H1 (cell line): ENCODE data around the gene SH2B2. TPM values are rescaled to one million over a fixed set of nuclear protein-coding genes. Genes with fewer than 3 reads are reported as not detected.

ENCODE experiments used
- CTCF ChIA-PET: fragments of 300-600 bp; sonication (Branson Sonifier 250); formaldehyde crosslinking; loops from one replicate; lab custom pipeline; 2021; ENCODE audit not compliant: partially characterized antibody; lab: Charles Lee
- POLR2A ChIA-PET: fragments of 300-600 bp; sonication (Branson Sonifier 250); formaldehyde crosslinking; loops from one replicate; lab custom pipeline; 2021; ENCODE audit warnings: inconsistent platforms; ENCODE audit not compliant: partially characterized antibody; lab: Charles Lee
- DNase-seq, 2 experiments: peaks; one replicate each; pipeline versions ENCODE4 v3.0.0 to v3.0.0-alpha.2; 2010 to 2022; ENCODE audit warnings: low spot score in 2 of 2, low read depth in 1 of 2, mixed read lengths in 1 of 2
- FAIRE-seq: peaks from 2 replicates; lab custom pipeline; 2011; peaks lifted over from hg19 to GRCh38; lab: Jason Lieb, UNC
- H2AFZ ChIP-seq: 2 replicates; pipeline ENCODE4 v1.8.1; 2012; ENCODE audit warnings: low read length, inconsistent platforms
- H2AK5ac ChIP-seq: 2 replicates; pipeline ENCODE4 v1.6.1; 2013; ENCODE audit warnings: low read depth, low read length
- H2BK120ac ChIP-seq: replicated peaks from 2 replicates; pipeline ENCODE3; 2013; ENCODE audit warnings: low read depth, low read length, inconsistent platforms
- H2BK12ac ChIP-seq: 2 replicates; pipeline ENCODE4 v1.6.1; 2013; ENCODE audit warnings: low read depth, low read length
- H2BK15ac ChIP-seq: 2 replicates; pipeline ENCODE4 v1.6.1; 2013; ENCODE audit warnings: low read length
- H2BK20ac ChIP-seq: 2 replicates; pipeline ENCODE4 v1.6.1; 2013; ENCODE audit warnings: low read length
- H2BK5ac ChIP-seq: 2 replicates; pipeline ENCODE4 v1.6.1; 2013; ENCODE audit warnings: low read depth, low read length
- H3K14ac ChIP-seq: 2 replicates; pipeline ENCODE4 v1.6.1; 2013; ENCODE audit warnings: inconsistent platforms; ENCODE audit not compliant: insufficient read length
- H3K18ac ChIP-seq: 2 replicates; pipeline ENCODE4 v1.6.1; 2013; ENCODE audit warnings: low read length; ENCODE audit errors: extremely low read depth
- H3K23ac ChIP-seq: 2 replicates; pipeline ENCODE4 v1.6.1; 2013; ENCODE audit warnings: inconsistent platforms; ENCODE audit not compliant: insufficient read length
- H3K23me2 ChIP-seq: 2 replicates; pipeline ENCODE4 v1.6.1; 2013; ENCODE audit warnings: low read depth, low read length
- H3K27ac ChIP-seq: 2 replicates; pipeline ENCODE4 v1.6.1; 2011; ENCODE audit warnings: low read depth, low read length, inconsistent platforms
- H3K27me3 ChIP-seq, 4 experiments: replicated peaks in 1 of 4; 1 replicate in 1 of 4; 2 replicates in 3 of 4; pipeline versions ENCODE4 v1.6.1 to v1.8.1; 2011 to 2013; ENCODE audit warnings: low read length in 3 of 4, mild to moderate bottlenecking in 3 of 4, inconsistent platforms in 2 of 4, mixed read lengths in 2 of 4, moderate library complexity in 1 of 4; ENCODE audit not compliant: control insufficient read depth in 3 of 4, insufficient read depth in 3 of 4; ENCODE audit errors: extremely low read depth in 1 of 4
- H3K36me3 ChIP-seq, 4 experiments: 2 replicates each; pipeline versions ENCODE4 v1.6.1 to v1.8.1; 2011 to 2013; ENCODE audit warnings: mild to moderate bottlenecking in 4 of 4, low read length in 3 of 4, moderate library complexity in 2 of 4, control low read depth in 1 of 4, inconsistent platforms in 1 of 4; ENCODE audit not compliant: insufficient read depth in 4 of 4, control insufficient read depth in 2 of 4
- H3K4ac ChIP-seq: replicated peaks from 2 replicates; pipeline ENCODE3; 2013; ENCODE audit warnings: low read length, low read depth, mixed read lengths, inconsistent platforms; ENCODE audit not compliant: insufficient read length
- H3K4me1 ChIP-seq, 4 experiments: replicated peaks in 1 of 4; 1 replicate in 1 of 4; 2 replicates in 3 of 4; pipeline versions ENCODE4 v1.6.1 to v1.8.1; 2011 to 2013; ENCODE audit warnings: low read length in 3 of 4, inconsistent platforms in 2 of 4, mixed read lengths in 1 of 4; ENCODE audit not compliant: insufficient read depth in 4 of 4, control insufficient read depth in 3 of 4
- H3K4me2 ChIP-seq, 2 experiments: 2 replicates each; pipeline versions ENCODE4 v1.6.1 to v1.8.1; 2011 to 2013; ENCODE audit warnings: low read depth in 2 of 2, low read length in 2 of 2, control low read depth in 1 of 2, inconsistent platforms in 1 of 2, mild to moderate bottlenecking in 1 of 2; ENCODE audit not compliant: insufficient read depth in 1 of 2
- H3K4me3 ChIP-seq, 4 experiments: fragments of 200-600, 300-600 bp in 1 of 4; sonication (generic), shearing (Covaris generic), sonication (Bioruptor Twin) in 1 of 4; 2 replicates each; pipeline versions ENCODE4 v1.5.1 to v1.8.1; 2011 to 2016; ENCODE audit warnings: low read length in 4 of 4, low read depth in 3 of 4, control low read depth in 2 of 4, inconsistent platforms in 2 of 4, mild to moderate bottlenecking in 2 of 4, mixed read lengths in 1 of 4, moderate library complexity in 1 of 4; ENCODE audit not compliant: insufficient read depth in 2 of 4; ENCODE audit errors: extremely low read depth in 1 of 4
- H3K56ac ChIP-seq: replicated peaks from 2 replicates; pipeline ENCODE3; 2013; ENCODE audit warnings: low read depth, mild to moderate bottlenecking, mixed read lengths, low read length, inconsistent platforms; ENCODE audit not compliant: insufficient read length
- H3K79me1 ChIP-seq: 2 replicates; pipeline ENCODE4 v1.6.1; 2013; ENCODE audit warnings: low read depth, low read length, control low read depth
- H3K79me2 ChIP-seq, 2 experiments: 2 replicates each; pipeline versions ENCODE4 v1.6.1 to v1.8.1; 2012 to 2013; ENCODE audit warnings: low read length in 2 of 2, mild to moderate bottlenecking in 2 of 2, inconsistent platforms in 1 of 2; ENCODE audit not compliant: insufficient read depth in 2 of 2, control insufficient read depth in 1 of 2
- H3K9ac ChIP-seq, 4 experiments: replicated peaks in 1 of 4; 1 replicate in 1 of 4; 2 replicates in 3 of 4; pipeline versions ENCODE4 v1.6.1 to v1.8.1; 2011 to 2013; ENCODE audit warnings: low read depth in 3 of 4, low read length in 3 of 4, control low read depth in 2 of 4, mild to moderate bottlenecking in 2 of 4, moderate library complexity in 2 of 4, inconsistent platforms in 1 of 4; ENCODE audit errors: extremely low read depth in 1 of 4
- H3K9me3 ChIP-seq, 2 experiments: 2 replicates each; pipeline versions ENCODE4 v1.6.1 to v1.8.1; 2012 to 2013; ENCODE audit warnings: mild to moderate bottlenecking in 2 of 2, moderate library complexity in 2 of 2, control low read depth in 1 of 2, inconsistent platforms in 1 of 2, low read depth in 1 of 2, low read length in 1 of 2, mixed read lengths in 1 of 2; ENCODE audit not compliant: insufficient read depth in 2 of 2
- H4K20me1 ChIP-seq, 2 experiments: replicated peaks in 1 of 2; 2 replicates each; pipeline versions ENCODE3 to v1.8.1; 2011 to 2013; ENCODE audit warnings: inconsistent platforms in 2 of 2, low read length in 2 of 2, mild to moderate bottlenecking in 1 of 2; ENCODE audit not compliant: insufficient read depth in 2 of 2, control insufficient read depth in 1 of 2
- H4K5ac ChIP-seq: 2 replicates; pipeline ENCODE4 v1.6.1; 2013; ENCODE audit warnings: low read length, low read depth, mixed read lengths, inconsistent platforms; ENCODE audit not compliant: insufficient read length
- H4K8ac ChIP-seq: 2 replicates; pipeline ENCODE4 v1.8.0; 2013; ENCODE audit warnings: mild to moderate bottlenecking, moderate library complexity, low read length, inconsistent platforms; ENCODE audit not compliant: insufficient read depth; ENCODE audit errors: extremely low read depth
- H4K91ac ChIP-seq: replicated peaks from 2 replicates; pipeline ENCODE3; 2013; ENCODE audit warnings: low read length, mixed read lengths, inconsistent platforms; ENCODE audit not compliant: insufficient read length
- BACH1 ChIP-seq: IDR thresholded peaks from 2 replicates; pipeline ENCODE4 v1.6.1; 2012; ENCODE audit warnings: low read length, improper control_type of control experiment
- CTBP2 ChIP-seq: IDR thresholded peaks from 2 replicates; pipeline ENCODE4 v1.7.0; 2011; ENCODE audit warnings: borderline replicate concordance, mild to moderate bottlenecking, moderate library complexity, mixed read lengths, low read length; ENCODE audit not compliant: insufficient read depth, insufficient read length
- E2F6 ChIP-seq: IDR thresholded peaks from 2 replicates; pipeline ENCODE4 v1.6.1; 2012; ENCODE audit warnings: inconsistent platforms
- EP300 ChIP-seq, 2 experiments: IDR thresholded peaks; 1 replicate in 1 of 2; 2 replicates in 1 of 2; pipeline ENCODE4 v1.6.1; 2011 to 2012; ENCODE audit warnings: low read depth in 2 of 2, low read length in 2 of 2, mild to moderate bottlenecking in 2 of 2, borderline replicate concordance in 1 of 2, inconsistent platforms in 1 of 2, moderate library complexity in 1 of 2
- POLR2A ChIP-seq, 2 experiments: IDR thresholded peaks; 1 replicate in 1 of 2; 2 replicates in 1 of 2; pipeline ENCODE4 v1.6.1; 2011; ENCODE audit warnings: low read depth in 2 of 2, low read length in 2 of 2, mild to moderate bottlenecking in 2 of 2; ENCODE audit errors: control extremely low read depth in 1 of 2
- RBBP5 ChIP-seq: IDR thresholded peaks from 2 replicates; pipeline ENCODE4 v1.7.1; 2012; ENCODE audit warnings: low read depth, mild to moderate bottlenecking, inconsistent platforms, low read length, moderate library complexity, borderline replicate concordance
- RFX5 ChIP-seq: IDR thresholded peaks from 2 replicates; pipeline ENCODE4 v1.6.1; 2011; ENCODE audit warnings: low read depth, low read length, improper control_type of control experiment, borderline replicate concordance
- SIX5 ChIP-seq: IDR thresholded peaks from 2 replicates; pipeline ENCODE4 v1.6.1; 2011; ENCODE audit warnings: mild to moderate bottlenecking, low read depth, low read length
- SP4 ChIP-seq: IDR thresholded peaks from 2 replicates; pipeline ENCODE4 v1.6.1; 2012; ENCODE audit warnings: low read length, inconsistent platforms
- SRF ChIP-seq: IDR thresholded peaks from 2 replicates; pipeline ENCODE4 v1.6.1; 2011; ENCODE audit warnings: mild to moderate bottlenecking, low read depth, low read length, moderate library complexity
- TAF7 ChIP-seq: optimal IDR thresholded peaks from 2 replicates; pipeline ENCODE3; 2011; ENCODE audit warnings: low read depth, mild to moderate bottlenecking, inconsistent platforms, low read length, moderate library complexity, borderline replicate concordance
- YY1 ChIP-seq: IDR thresholded peaks from 2 replicates; pipeline ENCODE4 v1.6.1; 2011; ENCODE audit warnings: low read depth, mild to moderate bottlenecking, low read length
- WGBS, 2 experiments: shearing (Covaris generic) in 1 of 2; methylation state at CpG; one replicate each; pipeline versions ENCODE4 v1.1.6 to v1.1.7; 2013 to 2015; ENCODE audit warnings: low lambda C conversion rate in 2 of 2, mixed read lengths in 2 of 2, inconsistent platforms in 1 of 2, low coverage in 1 of 2, missing lambda C conversion rate in 1 of 2; ENCODE audit not compliant: insufficient replicate concordance in 2 of 2, insufficient coverage in 1 of 2, insufficient read length in 1 of 2; ENCODE audit errors: extremely low coverage in 1 of 2, missing lambda C conversion rate in 1 of 2; 5-methylcytosine and 5-hydroxymethylcytosine counted together
- polyA plus RNA-seq, 7 experiments: library from polyadenylated mRNA; depleted of rRNA in 3 of 7; stranded (reverse) in 5 of 7; unstranded in 2 of 7; fragments of >200 nt in 5 of 7; fragments of 200-250 nt in 2 of 7; gene quantifications; 1 replicate in 5 of 7; 2 replicates in 1 of 7; 4 replicates in 1 of 7; pipeline versions ENCODE4 v1.2.1 to v1.2.3, GENCODE V29; 2011 to 2013; ENCODE audit warnings: missing spikeins in 2 of 7, mixed read lengths in 2 of 7
- total RNA-seq: library from RNA; stranded (reverse); fragmentation: NEBNext Ultra II Directional; extraction: Animal tissue kit (Norgen Biotek cat#: 25700); gene quantifications from 2 replicates; pipeline ENCODE4 v1.2.1, GENCODE V29; 2021

The SH2B2 gene
- total and polyA plus RNA-seq, 2 of the 8 experiments (the other 6 are each of a cell fraction or from before 2014, with no cell fraction given): 11.5 to 18.7 TPM

DNA sequence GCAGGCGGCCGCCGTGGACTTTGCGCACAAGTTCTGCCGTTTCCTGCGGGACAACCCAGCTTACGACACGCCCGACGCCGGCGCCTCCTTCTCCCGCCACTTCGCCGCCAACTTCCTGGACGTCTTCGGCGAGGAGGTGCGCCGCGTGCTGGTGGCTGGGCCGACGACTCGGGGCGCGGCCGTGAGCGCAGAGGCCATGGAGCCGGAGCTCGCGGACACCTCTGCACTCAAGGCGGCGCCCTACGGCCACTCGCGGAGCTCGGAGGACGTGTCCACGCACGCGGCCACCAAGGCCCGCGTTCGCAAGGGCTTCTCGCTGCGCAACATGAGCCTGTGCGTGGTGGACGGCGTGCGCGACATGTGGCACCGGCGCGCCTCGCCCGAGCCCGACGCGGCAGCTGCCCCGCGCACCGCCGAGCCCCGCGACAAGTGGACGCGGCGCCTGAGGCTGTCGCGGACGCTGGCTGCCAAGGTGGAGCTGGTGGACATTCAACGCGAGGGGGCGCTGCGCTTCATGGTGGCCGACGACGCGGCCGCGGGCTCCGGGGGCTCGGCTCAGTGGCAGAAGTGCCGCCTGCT is 14.1 kb downstream of the SH2B2 start:
- Histone ChIP-seq H2BK12ac (peak overlapping the region; percentile 75; the same call in 1 of the 2 replicates), H3K27me3 (peaks cover 0 to 7% (median 3%) of the 10 kb centered on the region in 4 experiments; a peak in 4 of 7 replicates), H4K91ac (no peak overlapping the region), H3K4me1 (peaks cover 0 to 9% (median 2%) of the 10 kb centered on the region in 4 experiments; a peak in 3 of 7 replicates), H3K36me3 (no peaks in the 10 kb centered on the region; a peak in 1 of 8 replicates), H3K4ac (no peak overlapping the region), H2AK5ac (no peak overlapping the region), H3K9ac (no peak overlapping the region), H3K79me1 (no peaks in the 10 kb centered on the region), H2BK15ac (no peak overlapping the region), H4K5ac (no peak overlapping the region), H3K56ac (no peak overlapping the region), H3K23ac (no peak overlapping the region), H3K18ac (no peak overlapping the region), H3K14ac (no peak overlapping the region), H3K27ac (no peak overlapping the region), H3K9me3 (no peaks in the 10 kb centered on the region; a peak in 1 of 4 replicates), H3K79me2 (no peaks in the 10 kb centered on the region), H2BK5ac (peak overlapping the region; percentile 24; the same call in 1 of the 2 replicates), H4K20me1 (peaks cover 2 to 9% of the 10 kb centered on the region in 2 experiments), H4K8ac (peak overlapping the region; percentile 86), H3K23me2 (peaks cover 2% of the 10 kb centered on the region; the same call in 1 of the 2 replicates), H2AFZ (no peak overlapping the region), H2BK120ac (no peak overlapping the region), H3K4me3 (peak overlapping the region in 1 of 4 experiments; percentile 25; a peak in 1 of 8 replicates), H2BK20ac (no peak overlapping the region), H3K4me2 (peak overlapping the region; percentile 12 to 39; a peak in 3 of 4 replicates)
- FAIRE-seq: no peak
- DNase-seq: peak; percentile 38 to 94
- ChIA-PET CTCF (interaction anchor here (0.8 to 12.9 kb wide), 14 partner anchors 8 to 698 kb away, joined by 3 to 134 read pairs (median 4); partner anchors contain the start of genes ALKBH4 and LRWD1), POLR2A (interaction anchor here (0.7 kb wide), 1 partner anchor 96 kb away, joined by 4 read pairs; no protein-coding TSS in a partner anchor)
- 41% methylated on average over 45 of the region's 84 CpGs; no CpG with 5 or more reads in 1 of the 2 experiments for WGBS, 2 experiments
- no peak for TF ChIP-seq SRF
- TF ChIP-seq BACH1: no peak
- TF ChIP-seq CTBP2: peak; percentile 83
- TF ChIP-seq TAF7: peak; percentile 46
- no peak for TF ChIP-seq RFX5
- no peak for TF ChIP-seq SIX5
- no peak for TF ChIP-seq RBBP5
- peak; percentile 85 for TF ChIP-seq YY1
- TF ChIP-seq E2F6: peak; percentile 97
- no peak for TF ChIP-seq EP300 (IDR thresholded peaks at IDR 0.05; ENCODE audit: borderline replicate concordance in 1 of 2, low read depth in 2 of 2, low read length in 2 of 2)
- TF ChIP-seq SP4: no peak
- no peak for TF ChIP-seq POLR2A (IDR thresholded peaks at IDR 0.05; ENCODE audit: control extremely low read depth in 1 of 2, low read depth in 2 of 2, low read length in 2 of 2)
